ENCODE data around the gene BCAP29. TPM values are rescaled to one million over a fixed set of nuclear protein-coding genes. Genes with fewer than 3 reads are reported as not detected.

The BCAP29 gene
- total RNA-seq, 2 experiments from 2014 or later, result 24.0 to 27.7 TPM

DNA sequence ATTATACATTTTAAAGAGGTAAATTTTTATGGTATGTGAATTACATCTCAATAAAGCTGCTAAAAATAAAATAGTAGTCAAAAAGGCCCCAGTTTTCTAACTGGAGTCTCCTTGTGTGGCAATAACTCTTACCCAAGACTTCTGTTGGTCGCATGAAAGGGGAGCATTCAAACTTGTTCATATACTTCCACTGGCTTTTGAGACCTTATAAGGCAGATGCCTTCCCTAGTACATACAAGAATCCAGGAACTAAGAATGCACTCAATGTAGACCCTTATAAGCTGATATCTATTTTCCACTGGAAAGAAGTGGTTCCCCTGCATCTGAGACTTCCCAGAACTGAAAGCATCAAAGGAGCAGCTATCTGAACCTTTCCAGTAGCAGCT, 13.0 kb downstream of the BCAP29 start:
- CTCF ChIA-PET, result interaction anchor here (0.6 to 1.2 kb wide), 2 partner anchors 10 to 28 kb away, joined by 3 read pairs; no protein-coding TSS in a partner anchor
- no peaks in the 10 kb centered on the region for H3K9me3 Mint-ChIP-seq
- intact Hi-C loops (cut with micrococcal nuclease), result no loop called here
- DNase-seq, result no peak
- POLR2A ChIA-PET, result no interaction called here
- H3K4me3 Mint-ChIP-seq, result no peak overlapping the region
- no peak for ATAC-seq
- TF ChIP-seq, protein P1, sequence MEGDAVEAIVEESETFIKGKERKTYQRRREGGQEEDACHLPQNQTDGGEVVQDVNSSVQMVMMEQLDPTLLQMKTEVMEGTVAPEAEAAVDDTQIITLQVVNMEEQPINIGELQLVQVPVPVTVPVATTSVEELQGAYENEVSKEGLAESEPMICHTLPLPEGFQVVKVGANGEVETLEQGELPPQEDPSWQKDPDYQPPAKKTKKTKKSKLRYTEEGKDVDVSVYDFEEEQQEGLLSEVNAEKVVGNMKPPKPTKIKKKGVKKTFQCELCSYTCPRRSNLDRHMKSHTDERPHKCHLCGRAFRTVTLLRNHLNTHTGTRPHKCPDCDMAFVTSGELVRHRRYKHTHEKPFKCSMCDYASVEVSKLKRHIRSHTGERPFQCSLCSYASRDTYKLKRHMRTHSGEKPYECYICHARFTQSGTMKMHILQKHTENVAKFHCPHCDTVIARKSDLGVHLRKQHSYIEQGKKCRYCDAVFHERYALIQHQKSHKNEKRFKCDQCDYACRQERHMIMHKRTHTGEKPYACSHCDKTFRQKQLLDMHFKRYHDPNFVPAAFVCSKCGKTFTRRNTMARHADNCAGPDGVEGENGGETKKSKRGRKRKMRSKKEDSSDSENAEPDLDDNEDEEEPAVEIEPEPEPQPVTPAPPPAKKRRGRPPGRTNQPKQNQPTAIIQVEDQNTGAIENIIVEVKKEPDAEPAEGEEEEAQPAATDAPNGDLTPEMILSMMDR (IDR thresholded peaks at IDR 0.05), result no peak
- H3K36me3 Mint-ChIP-seq (ENCODE audit: low read depth), result peaks cover 10% of the 10 kb centered on the region
- no peaks in the 10 kb centered on the region for H3K4me1 Mint-ChIP-seq (ENCODE audit: low read depth)
- H3K27ac Mint-ChIP-seq, result no peak overlapping the region
- H3K27me3 Mint-ChIP-seq, result no peaks in the 10 kb centered on the region

DNA sequence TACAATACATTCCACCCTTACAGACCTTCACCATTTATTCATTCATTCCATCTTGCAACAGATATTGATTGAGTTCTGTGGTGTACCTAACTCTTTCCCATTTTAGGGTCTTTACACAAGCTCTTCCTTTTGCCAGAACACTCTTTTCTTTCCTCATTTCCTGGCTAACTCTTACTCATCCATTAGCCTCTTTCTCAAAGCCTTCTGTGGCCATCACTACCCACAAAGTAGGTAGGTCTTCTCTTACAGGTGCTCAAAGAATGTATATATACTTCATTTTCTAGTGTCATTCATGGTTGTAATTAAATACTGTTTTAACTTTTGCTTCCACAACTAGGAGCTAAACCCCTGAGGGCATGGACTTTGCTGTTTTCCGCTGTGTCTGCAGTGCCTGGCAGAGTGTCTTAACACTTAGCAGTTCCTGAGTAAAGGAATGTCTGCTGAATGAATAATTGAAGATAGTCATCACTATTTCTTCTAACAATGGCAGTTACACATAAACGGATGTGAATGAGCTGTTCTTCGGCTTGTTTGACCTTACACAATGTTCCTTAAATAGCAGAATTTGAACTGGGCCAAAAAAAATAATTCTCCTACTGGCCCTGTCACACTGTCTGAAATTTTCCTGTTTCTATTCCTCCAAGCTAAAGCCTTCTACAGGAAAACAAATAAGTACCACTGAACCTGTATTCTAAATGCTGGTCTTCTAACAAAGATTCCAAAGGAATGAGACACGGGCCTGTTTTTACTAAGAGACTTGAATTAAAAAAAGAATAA, 15.1 kb downstream of the BCAP29 start:
- Mint-ChIP-seq H3K27ac (no peak overlapping the region), H3K36me3 (ENCODE audit: low read depth) (peaks cover 6% of the 10 kb centered on the region), H3K4me1 (ENCODE audit: low read depth) (no peaks in the 10 kb centered on the region), H3K4me3 (no peak overlapping the region), H3K9me3 (no peaks in the 10 kb centered on the region), H3K27me3 (no peaks in the 10 kb centered on the region)
- intact Hi-C loops (cut with micrococcal nuclease), result loop anchor here (2.0 kb wide), 1 partner anchor 68 kb away; no protein-coding TSS in a partner anchor
- CTCF ChIA-PET, result no interaction called here
- no peak for DNase-seq
- TF ChIP-seq, protein P1 (IDR thresholded peaks at IDR 0.05), result no peak
- POLR2A ChIA-PET, result no interaction called here
- ATAC-seq, result no peak

DNA sequence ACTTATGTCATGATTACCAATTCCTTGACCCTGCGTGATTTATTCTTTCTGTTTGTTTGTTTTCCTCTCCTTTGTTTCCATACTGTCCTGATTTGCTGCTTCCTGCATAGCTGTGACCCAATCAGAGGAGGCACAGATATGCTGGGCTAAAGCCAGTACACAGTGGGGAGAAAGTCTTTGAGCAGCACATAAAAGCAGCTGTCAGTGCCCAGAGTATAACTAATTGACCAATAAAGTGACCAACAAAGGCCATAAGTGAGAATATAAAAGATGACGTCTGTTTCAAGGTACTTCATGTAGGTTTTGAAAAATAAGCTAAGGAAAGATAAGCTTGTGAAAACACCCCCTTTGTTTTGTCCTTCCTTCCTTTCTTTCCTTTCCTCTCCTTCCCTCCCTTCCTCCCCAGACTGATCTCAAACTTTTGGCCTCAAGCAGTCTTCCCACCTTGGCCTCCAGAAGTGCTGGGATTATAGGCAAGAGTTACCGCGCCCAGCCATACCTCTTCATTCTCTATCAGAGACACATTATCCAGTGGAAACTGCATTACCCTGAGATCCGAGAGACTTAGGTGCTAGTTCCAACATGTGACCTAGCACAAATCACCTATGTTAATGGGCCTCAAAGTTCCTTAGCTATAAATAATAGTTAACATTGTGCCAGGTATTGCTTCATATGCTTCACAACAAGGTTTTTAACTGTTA, 17.0 kb downstream of the BCAP29 start:
- TF ChIP-seq, protein P1 (IDR thresholded peaks at IDR 0.05), result no peak
- ATAC-seq (no peak), DNase-seq (no peak)
- no peak overlapping the region for H3K4me3 Mint-ChIP-seq
- no peaks in the 10 kb centered on the region for H3K27me3 Mint-ChIP-seq
- no peaks in the 10 kb centered on the region for H3K4me1 Mint-ChIP-seq (ENCODE audit: low read depth)
- H3K36me3 Mint-ChIP-seq (ENCODE audit: low read depth), result peaks cover 6% of the 10 kb centered on the region
- ChIA-PET POLR2A (no interaction called here), CTCF (no interaction called here)
- H3K27ac Mint-ChIP-seq, result no peak overlapping the region
- no peaks in the 10 kb centered on the region for H3K9me3 Mint-ChIP-seq
- intact Hi-C loops (cut with micrococcal nuclease), result no loop called here

DNA sequence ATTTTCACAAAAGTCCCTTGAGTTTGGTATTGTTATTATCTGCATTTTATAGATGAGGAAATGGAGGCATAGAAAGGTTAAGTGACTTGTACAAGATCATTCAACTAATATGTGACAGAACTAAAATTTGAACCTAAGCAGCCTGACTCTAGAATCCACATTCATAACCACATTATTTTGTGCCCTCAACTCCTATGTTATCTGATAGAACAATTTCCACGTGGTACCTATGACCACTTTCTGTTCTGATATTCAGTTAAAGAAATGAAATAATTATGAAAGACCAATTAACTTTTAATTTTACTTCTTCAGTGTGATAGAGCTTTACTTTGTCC, 17.5 kb downstream of the BCAP29 start:
- H3K4me1 Mint-ChIP-seq (ENCODE audit: low read depth), result no peaks in the 10 kb centered on the region
- no peaks in the 10 kb centered on the region for H3K9me3 Mint-ChIP-seq
- POLR2A ChIA-PET, result no interaction called here
- no peak overlapping the region for H3K27ac Mint-ChIP-seq
- H3K27me3 Mint-ChIP-seq, result no peaks in the 10 kb centered on the region
- intact Hi-C loops (cut with micrococcal nuclease), result no loop called here
- H3K36me3 Mint-ChIP-seq (ENCODE audit: low read depth), result peaks cover 6% of the 10 kb centered on the region
- ATAC-seq (no peak), DNase-seq (no peak)
- no peak overlapping the region for H3K4me3 Mint-ChIP-seq
- CTCF ChIA-PET, result no interaction called here
- TF ChIP-seq, protein P1 (IDR thresholded peaks at IDR 0.05), result no peak

DNA sequence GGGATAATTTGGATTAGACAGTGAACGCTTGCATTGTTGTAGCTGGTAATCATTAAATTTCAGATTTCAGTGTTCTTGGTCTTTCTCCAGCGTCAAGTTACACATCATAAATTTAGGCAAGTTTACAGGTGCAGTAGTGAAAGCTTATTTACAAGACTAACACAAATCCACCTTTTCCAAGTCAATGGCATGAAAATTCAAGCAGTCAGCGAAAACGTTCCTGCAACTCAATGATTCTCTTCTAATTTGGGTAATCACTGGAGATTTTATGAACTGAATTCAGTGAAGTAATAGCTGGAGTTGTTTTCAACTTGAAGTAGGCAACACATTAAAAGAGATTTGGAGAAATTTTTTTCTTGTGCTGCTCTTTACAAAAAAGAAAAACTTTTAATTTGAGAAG, 17.9 kb downstream of the BCAP29 start:
- no peaks in the 10 kb centered on the region for H3K27me3 Mint-ChIP-seq
- no peaks in the 10 kb centered on the region for H3K9me3 Mint-ChIP-seq
- ChIA-PET POLR2A (no interaction called here), CTCF (no interaction called here)
- H3K36me3 Mint-ChIP-seq (ENCODE audit: low read depth), result peaks cover 6% of the 10 kb centered on the region
- H3K27ac Mint-ChIP-seq, result no peak overlapping the region
- DNase-seq (no peak), ATAC-seq (no peak)
- H3K4me3 Mint-ChIP-seq, result no peak overlapping the region
- TF ChIP-seq, protein P1 (IDR thresholded peaks at IDR 0.05), result no peak
- H3K4me1 Mint-ChIP-seq (ENCODE audit: low read depth), result no peaks in the 10 kb centered on the region
- intact Hi-C loops (cut with micrococcal nuclease), result no loop called here

All from activated CD8-positive, alpha-beta T cell treated with anti-CD3 and anti-CD28 coated beads for 36 hours (primary cell).